RWPE2 (cell line): ENCODE data around the gene P4HB.

Source experiments
- ATAC-seq: fragments of 200-7000 bp; cut with Tn5 transposase; 3 replicates; pipeline ENCODE4 v1.9.1; 2021; ENCODE audit warnings: low read depth
- DNase-seq: peaks from one replicate; pipeline ENCODE4 v3.0.0-alpha.2; 2020; ENCODE audit warnings: low spot score
- H3K27ac ChIP-seq: fragments of 450-650 bp; 2 replicates; pipeline ENCODE4 v1.5.1; 2017; ENCODE audit warnings: mild to moderate bottlenecking; ENCODE audit not compliant: poor library complexity, severe bottlenecking
- H3K27me3 ChIP-seq: fragments of 250-450 bp; sonication (Bioruptor Pico); 2 replicates; pipeline ENCODE4 v1.5.1; 2021; ENCODE audit warnings: mild to moderate bottlenecking, moderate library complexity; ENCODE audit not compliant: insufficient read depth, poor library complexity, severe bottlenecking
- H3K36me3 ChIP-seq: fragments of 250-450 bp; sonication (Bioruptor Pico); 2 replicates; pipeline ENCODE4 v1.5.1; 2020; ENCODE audit warnings: low read depth, mild to moderate bottlenecking, moderate library complexity
- H3K4me1 ChIP-seq: fragments of 250-450 bp; sonication (Bioruptor Pico); 2 replicates; pipeline ENCODE4 v1.5.1; 2021; ENCODE audit warnings: mild to moderate bottlenecking, moderate library complexity; ENCODE audit not compliant: insufficient read depth, poor library complexity, severe bottlenecking
- H3K4me3 ChIP-seq: fragments of 250-450 bp; sonication (Bioruptor Pico); 2 replicates; pipeline ENCODE4 v1.5.1; 2021; ENCODE audit warnings: mild to moderate bottlenecking, moderate library complexity; ENCODE audit not compliant: severe bottlenecking
- H3K9me3 ChIP-seq: fragments of 250-450 bp; sonication (Bioruptor Pico); 2 replicates; pipeline ENCODE4 v1.5.1; 2021; ENCODE audit warnings: mild to moderate bottlenecking, moderate library complexity; ENCODE audit not compliant: severe bottlenecking
- CTCF ChIP-seq: fragments of 450-650 bp; IDR thresholded peaks from one replicate; pipeline ENCODE4 v1.5.1; 2017; ENCODE audit warnings: mild to moderate bottlenecking, moderate library complexity; ENCODE audit not compliant: poor library complexity, severe bottlenecking

The P4HB gene

GRCh38 chr17:81808778-81809555 is 51.4 kb downstream of the P4HB start:
- H3K27me3 ChIP-seq, result peaks cover 43% of the 10 kb centered on the region
- DNase-seq, result peak; percentile 59
- H3K36me3 ChIP-seq, result no peaks in the 10 kb centered on the region
- H3K9me3 ChIP-seq, result no peaks in the 10 kb centered on the region
- H3K4me1 ChIP-seq, result no peaks in the 10 kb centered on the region
- no peak overlapping the region for H3K27ac ChIP-seq
- TF ChIP-seq CTCF, result no peak
- H3K4me3 ChIP-seq, result no peak overlapping the region
- peak; percentile 31; the same call in 1 of the 3 replicates for ATAC-seq

GRCh38 chr17:81807839-81808238 is 52.5 kb downstream of the P4HB start:
- Histone ChIP-seq H3K9me3 (no peaks in the 10 kb centered on the region), H3K4me1 (no peaks in the 10 kb centered on the region), H3K27ac (no peak overlapping the region), H3K4me3 (no peak overlapping the region), H3K27me3 (peaks cover 53% of the 10 kb centered on the region), H3K36me3 (no peaks in the 10 kb centered on the region)
- ATAC-seq, result no peak
- peak; percentile 76 for DNase-seq
- TF ChIP-seq CTCF, result no peak

GRCh38 chr17:81807210-81807719 is 53.1 kb downstream of the P4HB start:
- ATAC-seq, result peak; percentile 24; the same call in 1 of the 3 replicates
- H3K4me3 ChIP-seq, result no peak overlapping the region
- no peak overlapping the region for H3K27ac ChIP-seq
- TF ChIP-seq CTCF, result no peak
- peak; percentile 63 for DNase-seq
- H3K27me3 ChIP-seq, result peaks cover 59% of the 10 kb centered on the region
- no peaks in the 10 kb centered on the region for H3K36me3 ChIP-seq
- no peaks in the 10 kb centered on the region for H3K9me3 ChIP-seq
- no peaks in the 10 kb centered on the region for H3K4me1 ChIP-seq

GRCh38 chr17:81806461-81807209 is 53.7 kb downstream of the P4HB start:
- no peak overlapping the region for H3K4me3 ChIP-seq
- no peak overlapping the region for H3K27ac ChIP-seq
- H3K27me3 ChIP-seq, result peaks cover 65% of the 10 kb centered on the region
- no peak for TF ChIP-seq CTCF
- H3K4me1 ChIP-seq, result no peaks in the 10 kb centered on the region
- no peaks in the 10 kb centered on the region for H3K9me3 ChIP-seq
- ATAC-seq (peak; percentile 2; the same call in 1 of the 3 replicates), DNase-seq (peak; percentile 65)
- no peaks in the 10 kb centered on the region for H3K36me3 ChIP-seq
